Head of caudate nucleus (tissue), 42 donors: ENCODE data around the gene SERPINA6.

ENCODE experiments used
- DNase-seq, 42 donors: peaks; one replicate each; pipeline versions ENCODE4 v3.0.0 to v3.0.0-alpha.2; 2020 to 2021; ENCODE audit warnings: mixed read lengths in 7 of 42
- intact Hi-C: fragments of 100-400 bp; cut with DNase I; formaldehyde crosslinking; loops from one replicate; pipeline ENCODE4 v1.15.0; 2022

SERPINA6 gene

DNA sequence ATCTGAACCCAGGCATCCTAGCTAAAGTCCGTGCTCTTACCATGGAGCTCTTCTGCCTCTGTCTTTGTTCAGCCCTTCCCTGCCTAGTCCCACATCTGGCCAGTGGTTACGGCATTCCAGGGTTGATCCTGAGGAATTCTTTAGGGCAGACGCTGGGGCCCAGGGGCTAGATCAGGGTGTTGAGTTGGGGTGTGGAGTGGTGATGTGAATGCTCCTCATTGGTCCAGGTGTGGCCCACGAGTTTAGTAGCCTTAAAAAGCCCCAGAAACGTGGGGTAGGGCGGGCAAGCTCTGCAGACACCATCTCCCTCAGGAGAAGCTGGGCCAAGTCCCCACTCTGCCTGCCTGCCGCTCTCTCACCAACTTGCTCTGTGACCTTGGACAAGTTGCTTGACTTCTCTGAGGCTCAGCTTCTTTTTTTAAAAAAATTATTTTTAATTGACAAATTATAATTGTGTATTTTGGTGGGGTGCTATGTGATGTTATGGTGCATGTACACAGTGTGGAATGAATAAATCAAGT lies 9.0 kb upstream of the SERPINA6 start:
- DNase-seq: no peak
- intact Hi-C loops: no loop called here

GRCh38 chr14:94331462-94331861 lies 8.3 kb upstream of the SERPINA6 start:
- DNase-seq: no peak
- intact Hi-C loops: no loop called here

GRCh38 chr14:94330857-94331256 lies 7.7 kb upstream of the SERPINA6 start:
- no peak for DNase-seq
- intact Hi-C loops: no loop called here

- intact Hi-C loops: no loop called here
Measured at GRCh38 chr14:94330432-94330831, 7.3 kb upstream of the SERPINA6 start.

GRCh38 chr14:94329857-94330256 lies 6.7 kb upstream of the SERPINA6 start:
- intact Hi-C loops: no loop called here

More at GRCh38 chr14:94330432-94330831, 7.3 kb upstream of the SERPINA6 start:
- peak in 1 of 42 donors; percentile 24 for DNase-seq

DNA sequence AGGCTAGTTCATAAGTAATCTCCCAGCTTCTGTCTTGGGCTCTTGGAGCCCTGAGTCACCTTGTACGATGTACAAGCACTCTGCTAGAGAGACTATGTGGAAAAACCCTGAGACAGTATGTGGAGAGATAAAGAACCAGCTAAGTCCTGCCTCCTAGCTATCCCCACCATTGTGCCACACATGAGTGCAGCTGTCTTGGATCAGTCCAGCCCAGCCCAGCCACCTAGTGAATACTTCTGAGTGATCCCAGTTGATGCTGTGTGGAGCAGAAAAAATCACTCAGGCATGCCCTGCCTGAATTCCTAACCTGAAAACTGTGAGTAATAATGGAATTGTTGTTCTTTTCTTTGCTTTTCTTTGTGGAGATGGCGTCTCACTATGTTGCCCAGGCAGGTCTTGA lies 5.1 kb upstream of the SERPINA6 start:
- intact Hi-C loops: no loop called here

More at GRCh38 chr14:94329857-94330256, 6.7 kb upstream of the SERPINA6 start:
- DNase-seq: no peak

DNA sequence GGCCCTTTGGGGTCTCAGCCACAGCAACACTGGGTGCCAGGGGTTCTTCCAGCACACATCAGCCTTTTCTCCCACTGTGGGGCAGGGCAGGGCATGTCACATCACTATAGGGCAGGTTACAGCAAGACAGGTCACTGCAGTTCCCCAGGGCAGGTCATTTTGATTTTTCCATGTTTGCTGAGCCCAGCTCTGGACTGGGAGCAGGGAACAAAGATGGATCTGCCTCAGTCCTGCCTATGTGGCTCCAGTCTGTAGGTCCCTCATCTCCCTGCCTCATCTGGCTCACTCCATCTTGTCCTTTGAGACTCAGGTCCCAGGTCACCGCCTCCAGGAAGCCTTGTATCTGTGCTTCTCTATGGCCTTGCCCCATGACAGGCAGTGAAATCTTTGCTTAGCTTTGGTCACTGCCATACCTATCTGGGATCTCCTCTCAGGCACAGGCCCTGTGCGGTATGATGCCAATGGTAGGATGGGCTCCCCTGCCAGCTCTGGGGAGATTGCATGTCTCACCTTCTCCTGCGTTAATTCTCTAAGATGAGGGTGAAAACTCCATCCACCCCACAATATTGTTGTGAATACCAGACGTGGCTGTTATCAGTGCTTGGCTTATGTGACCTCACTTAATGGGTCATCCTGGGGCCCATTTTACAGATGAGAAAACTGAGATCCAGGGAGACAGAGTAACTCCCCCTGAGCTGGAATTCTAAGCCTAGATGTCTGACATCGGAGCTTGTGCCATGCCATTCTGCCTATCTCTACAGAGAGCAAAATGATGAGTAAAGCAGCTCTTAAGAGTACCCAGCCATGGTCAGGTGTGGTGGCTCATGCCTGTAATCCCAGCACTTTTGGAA lies 1.5 kb downstream of the SERPINA6 start:
- DNase-seq: no peak

More for the DNA sequence above, 5.1 kb upstream of the SERPINA6 start:
- peak in 1 of 42 donors; percentile 18 for DNase-seq

GRCh38 chr14:94320243-94320642 lies 2.9 kb downstream of the SERPINA6 start:
- peak in 1 of 42 donors; percentile 42 for DNase-seq
- intact Hi-C loops: no loop called here

More for the DNA sequence above, 1.5 kb downstream of the SERPINA6 start:
- intact Hi-C loops: no loop called here

GRCh38 chr14:94317259-94317658 lies 5.9 kb downstream of the SERPINA6 start:
- intact Hi-C loops: no loop called here

GRCh38 chr14:94316692-94317091 lies 6.4 kb downstream of the SERPINA6 start:
- intact Hi-C loops: no loop called here
- DNase-seq: no peak

More at GRCh38 chr14:94317259-94317658, 5.9 kb downstream of the SERPINA6 start:
- no peak for DNase-seq

DNA sequence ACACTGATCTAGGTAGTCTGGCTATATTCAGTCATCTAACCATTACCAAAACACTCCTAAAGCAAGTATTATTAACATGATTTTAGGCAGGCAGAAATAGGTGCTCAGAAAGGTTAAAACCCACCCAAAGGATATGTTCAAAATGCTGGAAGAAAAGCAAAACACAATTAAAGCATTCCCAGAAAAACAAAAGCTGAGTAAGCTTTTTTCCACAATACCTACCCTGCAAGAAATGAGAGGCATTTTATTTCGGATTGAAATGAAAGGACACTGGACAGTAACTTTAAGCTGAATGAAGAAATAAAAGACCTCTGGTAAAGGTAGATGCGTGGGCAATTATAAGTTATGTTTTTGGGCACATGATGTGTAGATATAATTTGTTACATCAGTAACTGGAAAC lies 8.2 kb downstream of the SERPINA6 start:
- DNase-seq: no peak
- intact Hi-C loops: no loop called here

DNA sequence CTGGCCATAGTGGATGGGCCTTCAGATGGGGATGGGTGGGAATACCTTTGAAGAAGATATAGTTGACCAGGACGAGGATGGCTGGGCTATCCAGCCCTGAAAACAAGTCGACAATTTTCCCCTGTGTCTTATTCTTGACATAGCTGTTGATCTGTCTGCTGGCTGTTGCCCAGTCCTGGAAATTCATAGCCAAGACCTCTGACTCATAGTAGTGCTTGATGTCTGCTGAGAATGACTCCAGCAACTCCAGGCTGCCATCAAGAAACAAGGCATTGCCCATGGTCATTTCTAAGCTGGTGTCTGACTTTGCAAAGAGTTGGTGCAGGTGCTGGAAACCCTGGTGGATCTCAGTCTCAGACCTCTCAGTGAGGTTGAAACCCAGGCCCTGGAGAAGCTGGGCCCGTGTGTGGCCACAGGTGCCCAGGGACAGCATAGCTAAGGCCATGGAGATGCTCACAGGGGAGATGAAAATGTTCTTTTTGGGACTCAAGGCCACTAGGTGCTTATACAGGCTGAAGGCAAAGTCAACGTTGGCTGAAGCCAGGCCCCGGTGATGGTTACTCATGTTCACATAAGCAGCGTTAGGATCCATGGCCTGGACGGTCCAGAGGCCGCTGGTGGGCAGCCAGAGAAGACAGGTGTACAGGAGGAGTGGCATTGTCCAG lies 9.0 kb downstream of the SERPINA6 start:
- DNase-seq: no peak
- intact Hi-C loops: no loop called here

GRCh38 chr14:94312481-94313246 lies 10.5 kb downstream of the SERPINA6 start:
- intact Hi-C loops: no loop called here
- no peak for DNase-seq

DNA sequence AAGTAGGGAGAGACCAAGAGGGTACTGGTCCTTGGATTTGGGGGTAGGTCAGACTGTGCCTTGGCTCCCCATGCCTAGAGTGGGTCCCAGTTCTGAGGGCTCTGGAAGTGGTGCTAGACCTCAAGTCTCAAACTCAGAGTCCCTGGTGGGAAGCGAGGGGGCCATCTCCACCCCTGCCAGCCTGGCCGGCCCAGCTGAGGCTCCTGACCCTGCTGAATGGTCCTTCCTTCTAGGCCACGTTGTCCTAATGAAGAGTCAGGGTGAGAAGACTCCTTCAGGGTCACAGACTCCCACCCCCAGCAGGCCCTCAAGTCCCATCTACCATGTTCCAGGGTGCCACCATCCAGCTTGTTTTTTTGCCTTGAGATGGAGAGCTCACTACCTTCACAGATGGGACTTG lies 12.9 kb downstream of the SERPINA6 start:
- intact Hi-C loops: no loop called here
- DNase-seq: no peak

DNA sequence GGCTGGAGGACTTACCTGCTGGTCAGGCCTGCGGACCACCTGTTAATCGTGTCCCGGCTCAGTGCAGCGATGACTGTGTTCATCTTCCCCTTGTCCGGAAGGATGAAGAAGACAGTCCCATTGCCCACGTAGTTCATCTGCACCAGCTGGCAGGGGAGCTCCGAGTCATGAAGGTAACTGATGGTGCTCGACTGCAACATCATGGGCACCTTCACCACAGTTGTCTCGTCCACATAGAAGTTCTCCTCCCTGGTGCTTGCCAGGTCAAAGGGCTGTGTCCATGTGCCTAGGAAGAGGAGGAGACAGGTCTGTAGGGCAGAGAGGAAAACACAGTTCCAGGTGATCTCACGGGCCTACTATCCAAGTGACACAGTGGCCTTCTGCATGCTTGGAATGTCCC lies 13.4 kb downstream of the SERPINA6 start:
- intact Hi-C loops: no loop called here

GRCh38 chr14:94307410-94307992 lies 15.6 kb downstream of the SERPINA6 start:
- intact Hi-C loops: no loop called here
- no peak for DNase-seq

More for the DNA sequence above, 13.4 kb downstream of the SERPINA6 start:
- no peak for DNase-seq

GRCh38 chr14:94306047-94306978 lies 16.8 kb downstream of the SERPINA6 start:
- intact Hi-C loops: no loop called here
- no peak for DNase-seq

- intact Hi-C loops: no loop called here
- no peak for DNase-seq
Measured at GRCh38 chr14:94305620-94306019, 17.5 kb downstream of the SERPINA6 start.
